HepG2 (cell line): ENCODE results near the gene POLR3F. TPM values are rescaled to one million over a fixed set of nuclear protein-coding genes. Genes with fewer than 3 reads are reported as not detected.
A peak's percentile ranks its signal among the peaks of the same experiment; 100 is the strongest.

Source experiments
- ATAC-seq: fragments of 200-7000 bp; cut with Tn5 transposase; 3 replicates; pipeline ENCODE4 v1.9.1; 2020; ENCODE audit warnings: mild to moderate bottlenecking, moderate library complexity
- BruUV-seq: library from RNA; stranded (reverse); fragments of 400-500 nt; replicated peaks from 2 replicates; lab custom pipeline; 2021; lab: Mats Ljungman, UMichigan
- CTCF ChIA-PET: fragments of 300-600 bp; formaldehyde crosslinking; extraction: SDS; loops from one replicate; lab custom pipeline; 2021; ENCODE audit warnings: low total read pairs, inconsistent platforms, low intra/inter-chr PET ratio; lab: Yijun Ruan, JAX
- POLR2A ChIA-PET: fragments of 350-600 bp; sonication (Branson Sonifier 250); formaldehyde crosslinking; loops from one replicate; lab custom pipeline; 2020; ENCODE audit warnings: antibody characterized with exemption, inconsistent platforms; lab: Yijun Ruan, JAX
- DNase-seq: peaks from one replicate; pipeline ENCODE4 v3.0.0-alpha.2; 2015; ENCODE audit warnings: low spot score
- FAIRE-seq: peaks from 3 replicates; lab custom pipeline; 2011; peaks lifted over from hg19 to GRCh38; lab: Jason Lieb, UNC
- H2AFZ ChIP-seq: one replicate; pipeline ENCODE4 v1.6.1; 2011; ENCODE audit warnings: low read length, inconsistent platforms
- H3K27ac ChIP-seq: fragments of 300-600 bp; 3 replicates; pipeline ENCODE4 v1.8.0; 2011; ENCODE audit warnings: mixed run types, mild to moderate bottlenecking, mixed read lengths, low read length, inconsistent platforms; ENCODE audit not compliant: insufficient read depth; ENCODE audit errors: extremely low read length
- H3K27me3 ChIP-seq, 2 experiments: fragments of 200-600 bp in 1 of 2; 2 replicates in 1 of 2; 3 replicates in 1 of 2; pipeline versions ENCODE4 v1.6.0 to v1.8.0; 2011; ENCODE audit warnings: low read length in 2 of 2, mild to moderate bottlenecking in 2 of 2, moderate library complexity in 2 of 2, inconsistent platforms in 1 of 2; ENCODE audit not compliant: insufficient read depth in 2 of 2, control insufficient read depth in 1 of 2
- H3K36me3 ChIP-seq, 2 experiments: fragments of 200-600 bp in 1 of 2; replicated peaks in 1 of 2; 2 replicates in 1 of 2; 3 replicates in 1 of 2; pipeline versions ENCODE4 v1.5.1 to v1.8.0; 2011; ENCODE audit warnings: low read length in 2 of 2, inconsistent platforms in 1 of 2; ENCODE audit not compliant: insufficient read depth in 2 of 2, control insufficient read depth in 1 of 2
- H3K4me1 ChIP-seq: 2 replicates; pipeline ENCODE4 v1.5.1; 2012; ENCODE audit warnings: low read length, inconsistent platforms; ENCODE audit not compliant: insufficient read depth
- H3K4me2 ChIP-seq: 2 replicates; pipeline ENCODE4 v1.6.0; 2011; ENCODE audit warnings: low read depth, low read length, inconsistent platforms
- H3K4me3 ChIP-seq, 3 experiments: fragments of 200-600 bp in 1 of 3; sonication (generic), shearing (Covaris generic) in 1 of 3; replicated peaks in 1 of 3; 2 replicates each; pipeline ENCODE4 v1.5.1; 2011 to 2016; ENCODE audit warnings: low read length in 3 of 3, inconsistent platforms in 2 of 3, low read depth in 2 of 3, mild to moderate bottlenecking in 2 of 3, control low read depth in 1 of 3, mixed read lengths in 1 of 3; ENCODE audit not compliant: insufficient read depth in 1 of 3
- H3K79me2 ChIP-seq: one replicate; pipeline ENCODE4 v1.6.1; 2011; ENCODE audit warnings: low read length, inconsistent platforms; ENCODE audit not compliant: insufficient read depth
- H3K9ac ChIP-seq: 2 replicates; pipeline ENCODE4 v1.6.0; 2011; ENCODE audit warnings: mild to moderate bottlenecking, low read depth, low read length, inconsistent platforms; ENCODE audit not compliant: insufficient read depth
- H3K9me3 ChIP-seq: 2 replicates; pipeline ENCODE4 v1.5.1; 2012; ENCODE audit warnings: mild to moderate bottlenecking, low read length
- H4K20me1 ChIP-seq: 2 replicates; pipeline ENCODE4 v1.6.0; 2011; ENCODE audit warnings: inconsistent platforms, mild to moderate bottlenecking, low read length, moderate library complexity; ENCODE audit not compliant: insufficient read depth
- JARID2 ChIP-seq: sonication (generic); formaldehyde crosslinking; IDR thresholded peaks from 2 replicates; pipeline ENCODE4 v1.8.1; 2023; ENCODE audit warnings: missing genetic modification reagents, inconsistent platforms; ENCODE audit not compliant: insufficient replicate concordance
- PRDM15 ChIP-seq: sonication (generic); formaldehyde crosslinking; IDR thresholded peaks from 2 replicates; pipeline ENCODE4 v1.4.0; 2020; ENCODE audit warnings: missing genetic modification reagents
- SMAD9 ChIP-seq: sonication (generic); formaldehyde crosslinking; IDR thresholded peaks from 2 replicates; pipeline ENCODE4 v1.5.1; 2020; ENCODE audit warnings: mild to moderate bottlenecking, missing genetic modification reagents
- ZBTB20 ChIP-seq: sonication (generic); formaldehyde crosslinking; IDR thresholded peaks from 2 replicates; pipeline ENCODE4 v1.8.1; 2023; ENCODE audit warnings: missing genetic modification reagents, low read depth, mild to moderate bottlenecking, borderline replicate concordance
- ZBTB26 ChIP-seq: IDR thresholded peaks from 2 replicates; pipeline ENCODE4 v1.6.1; 2016; ENCODE audit warnings: missing compliant biosample characterization, missing genetic modification reagents, borderline replicate concordance
- ZNF652 ChIP-seq: IDR thresholded peaks from 2 replicates; pipeline ENCODE4 v1.6.1; 2016; ENCODE audit warnings: low read depth, borderline replicate concordance
- WGBS: methylation state at CpG from one replicate; pipeline ENCODE4 v1.1.6; 2017; ENCODE audit warnings: low lambda C conversion rate; 5-methylcytosine and 5-hydroxymethylcytosine counted together
- in situ Hi-C: cut with HindIII; loops from 2 replicates; pipeline ENCODE4 v1.10.0; 2017; ENCODE audit warnings: low pct_unique_long_range_greater_than_20kb; ENCODE audit not compliant: extremely low pct_ligation_motif_present
- intact Hi-C: fragments of 100-400 bp; cut with micrococcal nuclease; formaldehyde crosslinking; loops from one replicate; pipeline ENCODE4 v1.10.0; 2022; ENCODE audit not compliant: unreplicated experiment
- polyA plus RNA-seq, 8 experiments: library from polyadenylated mRNA; depleted of rRNA in 3 of 8; stranded (reverse) in 7 of 8; unstranded in 1 of 8; fragments of >200 nt; fragmentation: Illumina TruSeq in 4 of 8; extraction: Trizol in 4 of 8; gene quantifications; 2 replicates each; pipeline versions ENCODE4 v1.2.1 to v1.2.3, GENCODE V29; 2011 to 2016; ENCODE audit warnings: low read depth in 4 of 8, missing spikeins in 1 of 8, mixed read lengths in 1 of 8; ENCODE audit not compliant: insufficient read depth in 1 of 8
- total RNA-seq, 5 experiments: library from RNA; depleted of rRNA; stranded (reverse); fragments of >200 nt; fragmentation: Illumina TruSeq; extraction: Trizol; gene quantifications; 2 replicates each; pipeline ENCODE4 v1.2.3, GENCODE V29; 2016; ENCODE audit warnings: low read depth in 1 of 5

POLR3F gene
- total and polyA plus RNA-seq, 2 of the 13 experiments (the other 11 are each of a cell fraction or from before 2014, with no cell fraction given) = 11.7 to 25.5 TPM

GRCh38 chr20:18496042-18496441 lies 28.9 kb downstream of the POLR3F start:
- no peaks in the 10 kb centered on the region for H4K20me1 ChIP-seq
- DNase-seq = no peak
- WGBS = 12% methylated on average over 7 of the region's 7 CpGs
- peak; percentile 39 for ATAC-seq
- peak overlapping the region; percentile 83 for H3K4me2 ChIP-seq
- intact Hi-C loops = loop anchor here (2.0 kb wide), 1 partner anchor 67 kb away; no protein-coding TSS in a partner anchor
- no peak for FAIRE-seq
- no peaks in the 10 kb centered on the region; a peak in 1 of 5 replicates for H3K27me3 ChIP-seq
- no TSS peak for BruUV-seq
- ChIA-PET POLR2A (interaction anchor here (0.6 to 4.6 kb wide), 5 partner anchors 11 to 380 kb away, joined by 3 to 215 read pairs (median 10); partner anchors contain the start of genes DZANK1, POLR3F, SEC23B and SMIM26), CTCF (no interaction called here)
- H2AFZ ChIP-seq = peak overlapping the region; percentile 92
- no peaks in the 10 kb centered on the region for H3K9me3 ChIP-seq
- H3K4me3 ChIP-seq = peak overlapping the region; percentile 91 to 99 (median 92)
- peak; percentile 93 for TF ChIP-seq ZBTB26 (CRISPR knock-in tag)
- 0 out of 2 replicates have a peak, but pooled peaks have one; percentile 5 for TF ChIP-seq ZBTB20 (CRISPR knock-in tag)
- no peak for TF ChIP-seq SMAD9 (CRISPR knock-in tag)
- no peak for TF ChIP-seq JARID2 (CRISPR knock-in tag)
- peak; percentile 97 for TF ChIP-seq PRDM15 (CRISPR knock-in tag)
- TF ChIP-seq ZNF652 = peak; percentile 20; the same call in 1 of the 2 replicates
- in situ Hi-C loops = no loop called here
- H3K4me1 ChIP-seq = peaks cover 26% of the 10 kb centered on the region
- H3K36me3 ChIP-seq = peaks cover 9 to 21% of the 10 kb centered on the region in 2 experiments
- H3K27ac ChIP-seq = peak overlapping the region; percentile 73
- H3K79me2 ChIP-seq = peaks cover 10% of the 10 kb centered on the region
- H3K9ac ChIP-seq = peak overlapping the region; percentile 86
